Inferior parietal cortex (tissue), 1 donor: ENCODE measurements around the gene SLC22A4.

ENCODE experiments used
- DNase-seq: peaks from one replicate; pipeline ENCODE4 v3.0.0-alpha.2; 2016; ENCODE audit errors: extremely low spot score

SLC22A4 gene

DNA sequence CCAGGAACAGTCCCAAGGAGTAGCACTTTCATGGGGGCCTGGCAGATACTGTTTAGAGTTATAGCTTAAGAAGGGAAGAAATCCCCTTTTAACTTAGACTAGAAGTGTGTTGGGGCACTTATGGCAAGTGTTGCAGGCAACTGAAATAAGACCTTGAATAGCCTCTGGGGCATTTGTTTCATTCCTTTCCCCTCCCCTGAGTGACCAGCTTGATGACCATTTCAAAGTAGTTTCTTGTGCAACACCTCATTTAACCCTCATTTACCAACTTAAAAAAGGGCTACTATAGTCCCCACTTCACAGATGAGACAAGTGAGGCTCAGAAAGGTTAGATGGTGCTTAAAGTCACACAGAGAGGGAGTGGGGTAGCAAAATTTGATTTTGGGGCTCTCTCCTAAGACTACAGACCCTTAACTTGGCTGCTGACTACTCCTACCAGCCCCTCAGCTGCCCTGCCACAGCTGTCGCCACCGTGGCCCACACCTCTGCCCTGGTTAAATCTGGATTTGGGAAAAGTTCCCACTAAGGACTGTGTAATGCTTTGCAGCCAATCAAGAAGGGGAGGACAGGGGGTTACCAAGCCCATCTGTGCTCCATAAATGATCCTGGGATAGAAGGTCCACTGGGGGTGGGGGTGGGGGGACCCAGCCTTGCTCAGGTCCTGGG is 31.2 kb upstream of the SLC22A4 start:
- DNase-seq = no peak

DNA sequence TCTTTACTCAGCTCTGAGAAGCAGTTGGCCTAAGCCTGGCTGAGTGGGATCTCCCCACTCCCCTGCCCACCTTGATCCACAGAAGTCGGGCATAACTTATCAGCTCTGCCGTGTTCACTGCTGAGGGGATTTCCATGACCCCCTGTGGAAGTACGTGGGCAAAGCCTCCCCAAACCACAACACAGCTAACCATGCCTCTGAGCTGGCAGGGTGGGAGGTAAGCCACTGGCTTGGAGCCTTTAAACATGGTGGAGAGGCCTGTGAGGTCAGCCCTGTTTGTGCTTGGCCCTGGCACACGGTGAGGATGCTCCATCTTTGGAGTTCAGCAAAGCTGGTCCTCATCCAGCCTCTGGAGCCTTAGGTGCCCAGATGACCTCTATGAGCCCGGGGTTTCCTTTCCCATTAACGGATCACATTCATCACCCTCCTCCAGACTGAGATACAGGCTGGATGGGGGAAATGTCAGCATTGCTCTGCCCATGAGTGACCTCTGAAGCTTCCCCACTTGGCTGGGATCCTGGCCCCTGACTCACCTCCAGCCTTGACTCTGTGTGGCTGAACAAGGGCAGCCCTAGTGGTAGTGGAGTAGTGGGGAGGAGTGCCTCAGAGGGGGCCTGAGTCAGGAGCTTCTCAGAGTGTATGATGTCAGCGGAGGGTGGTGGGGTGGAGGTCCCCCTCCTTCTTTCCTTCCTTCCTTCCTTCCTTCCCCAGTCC is 30.5 kb upstream of the SLC22A4 start:
- no peak for DNase-seq

DNA sequence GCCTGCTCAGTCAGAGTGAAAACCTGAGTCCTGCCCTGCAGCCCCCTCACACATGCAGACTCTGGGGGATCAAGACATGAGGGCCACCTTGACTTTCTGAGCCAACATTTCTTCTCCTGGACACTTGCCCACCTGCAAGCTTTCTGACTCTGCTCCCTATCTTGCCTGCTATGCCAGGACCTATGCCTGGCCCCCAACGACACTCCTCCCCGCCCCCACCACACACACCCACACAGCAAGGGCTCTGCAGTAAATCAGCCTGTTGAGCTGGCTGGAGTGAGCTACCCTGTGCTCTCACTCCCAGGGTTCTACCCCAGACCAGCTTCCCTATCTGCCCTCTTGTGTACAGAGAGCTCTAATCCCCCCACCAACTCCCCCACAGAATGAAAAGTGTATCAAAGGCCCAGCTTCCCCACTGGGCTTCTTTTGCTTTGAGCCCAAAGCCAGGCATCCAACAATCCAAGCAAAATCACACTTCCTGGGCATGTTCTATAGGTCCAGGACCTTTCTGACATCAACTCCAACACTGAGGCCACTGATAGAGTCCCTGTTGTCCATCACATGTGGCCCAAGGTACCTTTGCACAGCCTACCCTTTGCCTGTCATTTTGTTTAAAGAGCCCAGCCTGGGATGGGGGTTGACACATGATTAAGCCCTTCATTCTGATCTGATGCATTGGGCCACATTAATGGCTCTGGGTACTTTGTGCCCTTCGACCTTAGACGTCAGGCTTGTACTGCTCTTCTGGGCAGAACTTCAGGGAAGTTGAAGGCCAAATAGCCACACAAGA is 29.5 kb upstream of the SLC22A4 start:
- DNase-seq = no peak

DNA sequence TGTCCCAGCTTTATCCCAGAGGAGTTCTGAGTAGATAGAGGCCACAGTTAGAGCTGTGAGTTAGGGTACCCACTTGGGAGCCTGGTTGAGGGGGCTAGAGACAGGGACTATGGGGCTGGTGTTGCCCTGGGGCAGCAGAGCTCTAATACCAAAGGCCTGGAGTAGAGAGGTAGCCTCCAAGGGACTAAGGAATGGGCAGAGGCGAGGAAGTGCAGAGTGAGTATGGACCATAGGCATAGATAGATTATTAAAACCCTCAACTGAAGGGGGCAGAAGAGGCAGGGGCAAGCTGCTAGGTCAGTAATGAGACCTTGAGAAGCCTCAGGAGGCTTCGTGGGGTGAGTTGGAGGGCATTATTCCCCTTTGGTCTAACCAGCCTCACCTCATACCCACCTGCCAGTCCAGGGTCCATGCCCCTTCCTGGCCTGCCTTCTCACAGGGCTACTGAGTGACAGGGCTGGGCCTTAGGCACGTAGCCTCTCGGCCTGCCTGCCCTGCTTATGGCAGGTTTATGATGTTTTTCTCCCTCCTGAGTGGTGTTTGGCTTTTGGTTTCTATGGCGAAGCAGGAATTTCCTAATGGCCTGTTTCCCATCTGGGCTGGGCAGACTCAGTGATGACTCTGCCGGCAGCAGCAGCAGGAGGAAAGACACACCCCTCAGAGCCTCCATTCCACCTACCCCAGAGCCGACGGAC is 28.7 kb upstream of the SLC22A4 start:
- DNase-seq = no peak

DNA sequence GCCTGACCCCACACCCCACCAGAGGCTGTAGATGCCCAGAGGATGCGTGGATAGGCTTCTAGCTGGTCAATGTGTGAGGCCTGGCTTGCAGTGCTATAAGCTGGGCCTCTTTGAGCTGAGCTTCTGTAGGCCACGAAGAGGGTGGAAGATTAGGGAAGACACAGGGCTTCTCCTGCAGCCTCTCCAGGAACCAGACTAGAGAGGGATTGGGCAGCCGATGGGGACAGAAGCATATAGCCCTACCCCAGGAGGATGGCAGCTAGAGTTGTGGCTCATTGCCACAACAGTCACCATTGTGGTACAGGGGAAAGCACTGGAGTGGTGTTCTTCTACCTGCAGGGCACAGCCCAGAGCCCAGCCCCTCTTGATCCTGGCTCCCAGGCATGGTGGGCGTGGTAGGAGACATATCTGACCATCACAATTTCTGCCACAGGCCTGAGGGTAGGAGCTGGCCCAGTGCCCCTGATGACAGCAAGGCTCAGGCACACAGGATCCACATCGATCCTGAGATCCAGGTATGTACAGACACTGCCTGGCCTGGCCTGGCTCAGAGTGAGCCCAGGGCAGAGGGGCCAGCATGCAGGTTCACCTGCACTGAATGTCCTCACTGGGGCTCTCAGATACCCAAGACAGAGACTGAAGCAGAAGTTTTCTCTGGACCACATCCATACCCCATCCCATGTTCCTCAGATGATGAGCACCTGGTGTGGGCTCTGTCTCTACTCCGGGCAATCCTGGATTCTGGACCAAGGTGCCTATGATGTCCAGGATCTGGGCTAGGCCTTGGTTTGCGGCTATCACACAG is 28.0 kb upstream of the SLC22A4 start:
- no peak for DNase-seq

DNA sequence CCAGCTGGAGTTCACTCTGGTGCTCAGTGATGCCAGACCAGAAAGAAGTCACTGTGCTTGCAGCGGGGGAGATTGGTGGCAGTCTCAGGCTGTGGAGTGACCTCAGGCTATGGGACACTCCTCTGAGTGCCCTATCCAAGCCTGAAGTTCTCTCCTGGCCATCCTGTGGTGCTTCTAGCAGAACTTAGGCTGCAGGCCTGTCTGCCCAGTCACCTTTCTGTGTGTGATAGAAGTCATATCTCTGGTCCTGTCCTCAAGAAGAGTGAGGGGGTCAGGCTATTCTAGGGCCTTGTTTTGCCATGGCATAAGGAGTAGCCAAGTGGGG is 27.4 kb upstream of the SLC22A4 start:
- DNase-seq = no peak

DNA sequence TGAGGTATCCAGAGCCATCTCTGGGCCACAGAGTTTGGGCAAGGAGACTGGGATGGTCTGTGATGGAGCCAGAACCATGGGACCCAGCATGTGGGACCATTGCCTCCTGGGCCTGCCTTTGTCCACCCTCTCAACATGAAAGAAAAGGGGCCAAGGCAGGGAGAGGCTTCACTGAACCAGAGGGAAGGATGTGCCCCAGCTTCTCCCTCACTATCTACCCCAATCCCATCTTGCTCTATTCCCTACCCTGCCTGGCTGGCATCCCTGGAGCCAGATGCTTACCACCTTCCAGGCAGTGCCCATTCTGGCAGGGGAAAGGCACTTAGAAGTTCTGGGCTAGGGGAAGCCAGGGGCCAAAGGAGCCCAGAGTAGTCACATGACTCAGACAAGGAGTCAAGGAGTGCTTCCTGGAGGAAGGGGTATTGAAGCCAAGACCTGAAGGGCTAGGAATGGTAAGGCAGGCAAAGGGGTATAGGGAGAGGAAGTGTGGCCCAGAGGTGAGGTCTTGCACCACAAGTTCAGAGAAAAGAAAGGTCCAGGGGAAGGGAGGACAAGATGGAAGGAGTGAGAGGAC is 26.9 kb upstream of the SLC22A4 start:
- DNase-seq = no peak

DNA sequence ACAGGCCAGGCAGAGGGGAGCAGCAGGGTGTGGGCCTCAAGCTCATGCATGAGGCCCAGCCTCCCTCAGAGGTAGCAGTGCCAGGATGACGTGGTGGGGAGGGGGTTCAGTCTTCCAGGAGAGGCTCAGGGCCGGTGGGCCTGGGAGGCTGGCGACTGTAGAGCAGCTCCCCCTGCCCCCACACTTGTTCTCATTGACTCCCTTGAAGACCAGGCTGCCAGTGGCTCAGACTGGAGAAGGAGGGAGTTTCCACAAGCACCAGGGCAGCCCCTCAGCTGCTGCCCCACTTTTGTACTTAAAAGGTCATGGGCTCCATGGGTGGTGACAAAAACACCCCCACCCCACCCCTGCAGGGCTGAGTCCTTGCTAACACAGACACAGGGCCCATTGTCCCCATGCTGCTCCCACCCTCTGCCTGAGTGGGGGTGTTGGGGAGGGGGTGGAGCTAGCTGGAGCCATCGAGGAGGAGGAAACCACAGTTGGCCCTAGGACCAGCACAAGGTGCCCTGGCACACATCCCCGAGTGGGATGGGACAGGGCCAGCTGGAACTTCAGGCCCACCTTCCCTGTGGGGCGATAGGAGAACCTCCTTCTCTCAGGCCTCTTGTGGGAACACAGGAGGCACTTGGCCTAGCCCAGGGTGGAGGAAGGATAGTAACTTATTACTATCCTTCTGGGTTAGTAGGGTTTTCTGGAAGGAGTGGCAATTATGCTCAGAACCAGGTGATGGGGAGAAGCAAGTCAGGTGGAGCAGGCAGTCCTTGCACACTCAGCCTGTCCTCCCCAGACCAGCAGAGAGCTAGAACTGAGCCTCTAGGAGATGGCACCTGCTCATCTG is 26.0 kb upstream of the SLC22A4 start:
- no peak for DNase-seq

DNA sequence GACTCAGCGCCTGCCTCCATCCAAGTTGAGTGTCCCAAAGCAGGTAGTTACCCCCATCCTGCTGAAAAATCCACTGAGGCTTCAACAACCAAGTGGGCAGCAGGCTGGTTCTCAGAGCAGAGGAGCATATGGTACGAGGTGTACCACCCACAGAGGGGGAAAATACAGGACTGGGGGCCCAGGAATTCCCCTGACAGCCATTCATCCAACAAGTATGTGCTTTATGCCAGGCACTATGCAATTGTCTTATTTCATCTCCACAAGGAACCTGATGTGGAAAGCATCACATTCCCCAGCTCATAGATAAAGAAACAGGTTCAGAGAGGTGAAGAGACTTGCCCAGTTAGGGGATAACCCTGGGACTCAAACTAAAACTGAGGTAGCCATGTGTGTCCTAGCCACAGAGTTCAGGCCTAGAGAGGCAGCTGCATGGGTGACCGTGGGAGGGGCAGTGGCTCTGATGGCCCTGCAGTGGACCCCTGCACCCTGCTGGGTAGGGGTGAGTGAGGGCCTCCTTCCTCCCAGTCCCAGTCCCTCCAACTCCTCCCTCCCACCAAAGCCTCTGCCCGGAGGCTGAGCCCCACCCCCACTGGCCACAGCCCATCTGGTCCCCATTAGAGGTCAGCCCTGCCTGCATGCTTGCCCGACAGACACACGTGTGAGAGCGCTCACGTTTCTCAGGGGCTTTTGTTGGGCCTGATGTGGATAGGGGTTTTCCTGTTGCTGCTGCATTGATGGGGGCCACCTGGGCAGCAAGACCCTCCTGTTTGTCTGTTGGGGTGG is 25.2 kb upstream of the SLC22A4 start:
- no peak for DNase-seq

DNA sequence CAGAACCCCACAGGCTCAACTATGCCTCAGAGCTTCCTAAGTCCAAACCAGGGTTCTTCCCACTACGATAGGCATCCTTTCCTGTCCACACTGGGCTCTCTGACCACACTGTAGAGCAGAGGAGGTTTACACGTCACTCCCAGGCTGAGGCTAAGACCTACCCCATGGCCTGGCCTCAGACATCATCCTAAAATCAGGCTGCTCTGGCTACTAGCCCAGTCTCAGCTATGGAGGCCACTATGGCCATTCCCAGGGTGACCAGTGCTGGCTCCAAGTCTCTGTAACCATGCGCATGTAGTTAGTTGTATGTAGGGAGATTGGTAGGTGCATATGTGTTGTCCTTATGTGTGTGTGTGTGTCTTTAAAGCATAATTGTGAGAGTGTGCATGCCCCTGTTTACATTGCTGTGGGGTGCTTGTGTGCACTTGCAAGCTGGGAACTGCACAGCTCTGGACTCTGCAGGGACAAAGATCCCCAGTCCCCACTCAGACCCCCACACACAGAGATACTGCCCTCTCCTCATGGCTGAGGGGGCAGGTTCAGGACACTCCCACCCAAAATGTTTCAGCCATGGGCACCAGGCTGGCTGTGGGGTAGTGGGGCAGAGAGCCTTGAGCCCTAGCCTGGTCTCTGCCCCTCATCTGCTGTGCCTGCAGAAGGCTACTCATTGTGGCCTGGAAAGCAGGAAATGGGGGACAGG is 24.4 kb upstream of the SLC22A4 start:
- no peak for DNase-seq

DNA sequence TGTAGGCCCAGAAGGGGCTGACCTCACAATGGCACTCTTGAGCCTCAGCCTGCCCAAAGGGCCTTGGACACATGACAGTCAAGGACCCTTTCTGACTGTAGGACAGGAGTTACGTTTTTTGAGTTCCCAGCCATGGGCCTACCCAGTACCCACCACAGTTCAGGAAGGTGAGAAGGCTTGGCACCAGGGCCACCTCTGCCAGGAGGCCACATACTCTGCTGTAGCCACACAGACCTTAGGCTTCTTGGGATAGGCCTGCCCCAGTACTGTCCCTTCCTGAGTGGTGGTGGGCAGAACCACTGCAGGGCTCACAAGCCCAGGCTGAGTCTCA is 23.9 kb upstream of the SLC22A4 start:
- DNase-seq = no peak

DNA sequence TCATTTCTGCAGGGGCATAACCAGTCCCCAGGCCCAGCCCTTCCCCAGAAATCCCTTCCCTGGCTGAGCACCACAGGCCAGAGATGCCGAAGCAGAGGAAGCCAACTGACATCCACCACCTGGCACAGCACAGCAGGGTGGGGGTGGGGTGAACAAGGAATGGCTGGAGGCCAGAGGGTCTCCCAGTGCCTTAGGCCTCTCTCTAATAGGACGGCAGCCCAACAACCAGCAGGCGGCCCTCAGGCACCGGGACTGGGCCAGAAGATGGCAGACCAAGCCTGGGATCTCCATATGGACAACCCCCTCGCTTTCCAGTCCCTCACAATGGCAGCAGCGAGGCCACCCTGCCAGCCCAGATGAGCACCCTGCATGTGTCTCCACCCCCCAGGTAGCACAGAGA is 23.5 kb upstream of the SLC22A4 start:
- DNase-seq = no peak

DNA sequence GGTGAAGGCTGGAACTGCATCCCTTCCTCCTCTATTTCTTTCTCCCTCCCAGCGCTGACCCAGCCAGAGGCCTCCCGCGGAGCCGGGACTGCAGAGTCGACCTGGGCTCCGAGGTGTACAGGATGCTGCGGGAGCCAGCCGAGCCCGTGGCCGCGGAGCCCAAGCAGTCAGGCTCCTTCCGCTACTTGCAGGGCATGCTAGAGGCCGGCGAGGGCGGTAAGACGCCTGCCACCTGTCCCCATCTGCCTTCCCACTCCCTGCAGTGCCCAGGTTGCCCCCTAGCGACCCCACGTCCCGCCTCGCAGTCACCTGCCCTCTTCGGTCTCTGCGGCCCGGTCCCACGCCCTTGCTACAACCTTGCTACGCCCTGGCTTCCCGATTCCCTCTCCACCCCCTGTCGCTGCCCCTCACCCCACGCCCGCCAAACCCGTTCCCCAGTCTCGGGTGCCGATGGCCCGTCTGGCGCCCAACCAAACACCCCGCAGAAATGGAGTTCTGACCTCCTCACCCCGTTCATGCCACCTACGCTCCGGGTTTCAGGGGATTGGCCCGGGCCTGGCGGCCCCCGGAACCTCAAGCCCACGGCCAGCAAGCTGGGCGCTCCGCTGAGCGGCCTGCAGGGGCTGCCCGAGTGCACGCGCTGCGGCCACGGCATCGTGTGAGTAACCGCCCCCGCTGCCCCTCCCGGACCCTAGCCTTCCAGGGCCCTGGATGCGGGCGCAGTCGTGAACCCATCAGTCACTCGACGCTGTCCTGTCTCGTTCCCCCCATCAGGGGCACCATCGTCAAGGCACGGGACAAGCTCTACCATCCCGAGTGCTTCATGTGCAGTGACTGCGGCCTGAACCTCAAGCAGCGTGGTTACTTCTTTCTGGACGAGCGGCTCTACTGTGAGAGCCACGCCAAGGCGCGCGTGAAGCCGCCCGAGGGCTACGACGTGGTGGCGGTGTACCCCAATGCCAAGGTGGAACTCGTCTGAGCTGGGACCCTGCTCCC is 22.6 kb upstream of the SLC22A4 start:
- no peak for DNase-seq

DNA sequence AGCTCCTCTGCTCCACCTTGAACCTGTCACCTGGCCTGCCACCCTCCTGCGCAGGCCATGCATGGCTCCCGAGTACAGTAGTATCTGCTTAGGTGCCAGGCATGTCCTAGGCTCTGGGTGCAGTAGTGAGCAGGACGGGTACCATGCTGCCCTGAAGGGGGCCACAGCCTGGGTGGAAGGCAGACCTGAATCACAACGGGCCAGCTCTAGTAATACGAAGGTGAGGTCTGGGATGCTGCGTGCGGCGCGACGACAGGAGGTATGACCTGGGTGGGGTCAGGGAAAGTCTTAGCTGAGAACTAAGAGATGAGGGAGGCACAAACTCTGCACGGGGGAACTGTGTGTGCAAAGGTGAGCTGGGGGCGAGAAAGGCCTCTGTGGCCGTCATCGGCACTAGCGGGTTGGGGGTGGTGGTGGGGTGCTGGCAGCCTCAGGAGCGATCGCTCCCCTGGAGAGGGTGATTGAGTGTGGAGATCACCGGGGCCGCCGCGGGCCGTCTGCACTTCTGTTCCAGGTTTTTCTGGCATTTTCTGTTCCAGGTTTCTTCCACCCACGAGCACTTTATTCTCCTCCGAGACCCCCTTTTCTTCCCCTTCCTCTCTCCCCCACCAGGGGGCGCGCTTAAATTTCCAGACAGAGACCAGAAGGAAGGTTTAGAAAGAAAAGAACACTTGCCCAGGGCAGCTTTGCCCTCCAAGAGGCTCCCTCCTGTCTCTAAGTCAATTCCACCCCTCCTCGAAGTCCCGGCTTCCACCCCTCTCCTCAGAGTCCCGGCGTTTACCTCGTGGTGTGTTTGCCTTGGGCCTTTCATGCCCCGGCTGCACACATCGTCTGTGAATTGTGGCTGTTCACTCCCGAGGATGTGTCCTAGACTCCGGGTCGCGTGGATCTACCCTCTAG is 21.6 kb upstream of the SLC22A4 start:
- peak; percentile 67 for DNase-seq

DNA sequence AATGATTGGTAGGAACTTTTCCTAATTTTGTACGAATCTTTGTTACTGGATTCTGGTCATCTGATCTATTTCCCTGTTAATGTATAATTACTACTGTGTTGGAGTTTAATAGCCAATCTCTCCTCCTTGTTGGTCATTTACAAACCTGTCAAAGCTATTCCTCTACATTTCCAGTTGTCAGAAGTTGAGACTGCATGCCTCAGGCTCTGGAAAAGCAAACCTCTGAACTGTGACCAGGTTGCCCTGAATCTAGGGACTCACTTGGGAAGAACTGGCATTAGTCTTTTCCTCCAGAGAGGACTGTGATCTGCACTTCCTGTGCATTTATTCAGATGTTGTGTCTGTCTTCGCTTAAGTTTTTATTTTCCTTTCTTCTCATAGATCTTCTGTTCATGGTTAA is 20.6 kb upstream of the SLC22A4 start:
- no peak for DNase-seq

DNA sequence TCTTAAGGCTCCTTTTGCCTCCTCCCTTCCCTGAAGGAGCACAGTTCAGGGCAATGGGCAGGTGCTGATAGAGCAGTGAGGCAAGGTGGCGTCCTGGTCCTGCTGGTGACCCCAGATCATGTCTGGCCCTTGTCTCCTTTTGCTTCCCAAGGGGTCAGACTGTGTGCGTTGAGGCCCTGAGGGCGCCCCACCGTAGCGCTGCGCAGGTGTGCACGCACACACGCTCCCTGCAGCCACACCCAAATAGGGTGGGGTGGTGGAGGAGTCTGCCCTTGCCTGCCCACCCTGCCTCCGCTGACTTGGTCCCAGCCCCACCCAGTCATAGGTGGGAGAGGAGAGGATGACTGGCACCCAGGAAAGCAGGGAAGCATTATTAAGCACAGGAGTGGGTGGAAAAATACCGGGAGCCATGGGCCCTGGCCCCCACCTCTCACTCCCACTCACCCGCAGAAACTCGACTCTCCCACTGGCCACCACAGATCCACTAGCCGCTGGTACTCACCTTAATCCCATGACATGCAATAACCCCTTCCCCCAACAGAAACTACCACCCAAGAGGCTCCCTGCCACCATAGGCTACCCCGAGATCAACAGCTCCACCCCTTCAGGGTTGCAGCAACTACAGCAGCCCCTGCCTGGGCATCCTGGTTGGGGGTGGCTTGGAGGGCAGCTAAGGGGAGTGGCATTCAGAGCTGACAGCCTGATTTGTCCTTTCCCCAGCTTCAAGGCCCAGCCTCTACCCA is 20.0 kb upstream of the SLC22A4 start:
- no peak for DNase-seq
